HL-60 (cell line): ENCODE data around the gene DLEU7.

Experiments used
- CTCF ChIP-seq: IDR thresholded peaks from one replicate; pipeline ENCODE4 v1.5.1; 2011; ENCODE audit warnings: low read length, control low read depth, inconsistent platforms; ENCODE audit not compliant: insufficient read depth
- GABPA ChIP-seq: IDR thresholded peaks from 2 replicates; pipeline ENCODE4 v1.6.1; 2012; ENCODE audit warnings: low read depth
- POLR2AphosphoS5 ChIP-seq: IDR thresholded peaks from 2 replicates; pipeline ENCODE4 v1.6.1; 2012; ENCODE audit warnings: low read depth
- REST ChIP-seq: IDR thresholded peaks from 2 replicates; pipeline ENCODE4 v1.6.1; 2012; ENCODE audit warnings: low read depth; ENCODE audit not compliant: insufficient replicate concordance
- SPI1 ChIP-seq: IDR thresholded peaks from 2 replicates; pipeline ENCODE4 v1.6.1; 2012; ENCODE audit warnings: low read depth, mild to moderate bottlenecking, borderline replicate concordance

- TF ChIP-seq REST, result no peak
- no peak for TF ChIP-seq CTCF
- TF ChIP-seq POLR2AphosphoS5, result no peak
- no peak for TF ChIP-seq GABPA
- TF ChIP-seq SPI1, result no peak
These were observed 60.4 kb downstream of the DLEU7 start for GRCh38 chr13:50783066-50783465.
